ENCODE data around the gene RPS6KA1. TPM values are rescaled to one million over a fixed set of nuclear protein-coding genes. Genes with fewer than 3 reads are reported as not detected.
A peak's percentile ranks its signal among the peaks of the same experiment; 100 is the strongest.

RPS6KA1 gene
- total and polyA plus RNA-seq, 2 experiments from 2014 or later, result 1.2 to 1.7 TPM

GRCh38 chr1:26574018-26574417 is 44.5 kb downstream of the RPS6KA1 start:
- DNase-seq, result no peak
- H3K4me3 ChIP-seq, result no peak overlapping the region
- H3K36me3 ChIP-seq (ENCODE audit: low read depth), result no peaks in the 10 kb centered on the region
- no peaks in the 10 kb centered on the region for H4K20me1 ChIP-seq (ENCODE audit: insufficient read depth)
- no peaks in the 10 kb centered on the region for H3F3A ChIP-seq (ENCODE audit: insufficient read depth)
- H3K79me2 ChIP-seq (ENCODE audit: insufficient read depth), result no peaks in the 10 kb centered on the region
- in situ Hi-C loops (cut with MboI), result no loop called here
- 84 to 87% methylated on average over 13 of the region's 13 CpGs for WGBS, 2 experiments (ENCODE audit: low coverage in 1 of 2, low lambda C conversion rate in 2 of 2, missing lambda C conversion rate in 2 of 2)
- H3K4me1 ChIP-seq (ENCODE audit: insufficient read depth), result peaks cover 6% of the 10 kb centered on the region; the same call in 1 of the 2 replicates
- no peaks in the 10 kb centered on the region for H3K9me3 ChIP-seq (ENCODE audit: low read depth)
- no peak for TF ChIP-seq EZH2phosphoT487 (IDR thresholded peaks at IDR 0.05; ENCODE audit: insufficient read depth, low read depth)
- H3K27ac ChIP-seq, result no peak overlapping the region
- H3K4me2 ChIP-seq (ENCODE audit: unreplicated experiment), result no peak overlapping the region
- H3K9me2 ChIP-seq (ENCODE audit: insufficient read depth), result no peaks in the 10 kb centered on the region
- H2AFZ ChIP-seq, result no peak overlapping the region
- H3K9ac ChIP-seq, result no peak overlapping the region
- no peaks in the 10 kb centered on the region for H3K27me3 ChIP-seq (replicated peaks; ENCODE audit: insufficient read depth)

DNA sequence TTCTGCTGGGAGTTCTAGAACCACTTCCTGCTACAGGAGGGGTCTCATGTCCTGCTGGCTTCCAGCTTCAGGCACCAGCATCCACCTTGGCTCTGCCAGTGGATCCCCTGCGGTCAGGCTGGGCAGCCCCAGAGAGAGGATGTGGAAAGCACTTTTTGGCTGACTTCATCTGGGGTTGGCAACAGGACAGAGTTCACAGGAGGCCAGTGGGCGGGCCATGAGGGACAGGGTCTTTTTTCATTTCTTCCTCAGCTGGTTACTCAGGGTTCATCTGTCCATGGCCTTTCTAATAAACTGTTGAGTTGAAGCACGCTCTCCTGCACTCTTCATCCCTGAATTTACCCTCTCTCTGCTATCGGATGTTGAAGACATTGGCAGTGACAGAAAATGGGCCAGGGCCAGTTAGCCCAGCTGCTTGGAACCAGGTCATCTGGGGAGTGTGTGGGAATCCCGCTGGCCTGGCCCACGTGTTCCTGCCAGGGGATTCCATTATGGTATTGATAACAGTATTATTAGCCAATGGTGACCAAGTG is 45.2 kb downstream of the RPS6KA1 start:
- Histone ChIP-seq H3K4me1 (ENCODE audit: insufficient read depth) (peaks cover 6% of the 10 kb centered on the region; the same call in 1 of the 2 replicates), H3K9me3 (ENCODE audit: low read depth) (no peaks in the 10 kb centered on the region), H3K9me2 (ENCODE audit: insufficient read depth) (no peaks in the 10 kb centered on the region), H2AFZ (no peak overlapping the region), H3K27ac (no peak overlapping the region), H3K36me3 (ENCODE audit: low read depth) (no peaks in the 10 kb centered on the region), H3F3A (ENCODE audit: insufficient read depth) (no peaks in the 10 kb centered on the region), H4K20me1 (ENCODE audit: insufficient read depth) (no peaks in the 10 kb centered on the region), H3K4me2 (ENCODE audit: unreplicated experiment) (no peak overlapping the region), H3K4me3 (no peak overlapping the region), H3K27me3 (replicated peaks; ENCODE audit: insufficient read depth) (no peaks in the 10 kb centered on the region), H3K79me2 (ENCODE audit: insufficient read depth) (no peaks in the 10 kb centered on the region), H3K9ac (no peak overlapping the region)
- in situ Hi-C loops (cut with MboI), result no loop called here
- 52 to 58% methylated on average over 6 of the region's 6 CpGs for WGBS, 2 experiments (ENCODE audit: low coverage in 1 of 2, low lambda C conversion rate in 2 of 2, missing lambda C conversion rate in 2 of 2)
- TF ChIP-seq EZH2 (IDR thresholded peaks at IDR 0.05; ENCODE audit: insufficient read depth, poor library complexity, severe bottlenecking) (no peak), EZH2phosphoT487 (IDR thresholded peaks at IDR 0.05; ENCODE audit: insufficient read depth, low read depth) (no peak)
- DNase-seq, result peak; percentile 34

- Histone ChIP-seq H3K79me2 (ENCODE audit: insufficient read depth) (no peaks in the 10 kb centered on the region), H3K27me3 (replicated peaks; ENCODE audit: insufficient read depth) (no peaks in the 10 kb centered on the region), H3K4me2 (ENCODE audit: unreplicated experiment) (no peak overlapping the region), H4K20me1 (ENCODE audit: insufficient read depth) (no peaks in the 10 kb centered on the region), H3F3A (ENCODE audit: insufficient read depth) (no peaks in the 10 kb centered on the region), H3K9me2 (ENCODE audit: insufficient read depth) (no peaks in the 10 kb centered on the region), H3K4me3 (no peak overlapping the region), H3K4me1 (ENCODE audit: insufficient read depth) (peaks cover 6% of the 10 kb centered on the region; the same call in 1 of the 2 replicates), H2AFZ (no peak overlapping the region), H3K36me3 (ENCODE audit: low read depth) (no peaks in the 10 kb centered on the region), H3K27ac (no peak overlapping the region), H3K9me3 (ENCODE audit: low read depth) (no peaks in the 10 kb centered on the region), H3K9ac (no peak overlapping the region)
- 80 to 88% methylated on average over 3 of the region's 3 CpGs for WGBS, 2 experiments (ENCODE audit: low coverage in 1 of 2, low lambda C conversion rate in 2 of 2, missing lambda C conversion rate in 2 of 2)
- DNase-seq, result no peak
- TF ChIP-seq EZH2 (IDR thresholded peaks at IDR 0.05; ENCODE audit: insufficient read depth, poor library complexity, severe bottlenecking) (no peak), EZH2phosphoT487 (IDR thresholded peaks at IDR 0.05; ENCODE audit: insufficient read depth, low read depth) (no peak)
- in situ Hi-C loops (cut with MboI), result no loop called here
Measured at GRCh38 chr1:26575348-26575747, 45.8 kb downstream of the RPS6KA1 start.

- Histone ChIP-seq H3K79me2 (ENCODE audit: insufficient read depth) (no peaks in the 10 kb centered on the region), H3K27ac (no peak overlapping the region), H3K4me3 (no peak overlapping the region), H2AFZ (no peak overlapping the region), H3K27me3 (replicated peaks; ENCODE audit: insufficient read depth) (no peaks in the 10 kb centered on the region), H3F3A (ENCODE audit: insufficient read depth) (peaks cover 20% of the 10 kb centered on the region), H3K4me1 (ENCODE audit: insufficient read depth) (peaks cover 28% of the 10 kb centered on the region), H3K9me2 (ENCODE audit: insufficient read depth) (no peaks in the 10 kb centered on the region), H3K4me2 (ENCODE audit: unreplicated experiment) (no peak overlapping the region), H3K9me3 (ENCODE audit: low read depth) (no peaks in the 10 kb centered on the region), H3K36me3 (ENCODE audit: low read depth) (no peaks in the 10 kb centered on the region), H3K9ac (no peak overlapping the region), H4K20me1 (ENCODE audit: insufficient read depth) (no peaks in the 10 kb centered on the region)
- in situ Hi-C loops (cut with MboI), result no loop called here
- no peak for DNase-seq
- WGBS, 2 experiments (ENCODE audit: low coverage in 1 of 2, low lambda C conversion rate in 2 of 2, missing lambda C conversion rate in 2 of 2), result 74 to 84% methylated on average over 4 of the region's 4 CpGs
- no peak for TF ChIP-seq EZH2phosphoT487 (IDR thresholded peaks at IDR 0.05; ENCODE audit: insufficient read depth, low read depth)
- TF ChIP-seq EZH2 (IDR thresholded peaks at IDR 0.05; ENCODE audit: insufficient read depth, poor library complexity, severe bottlenecking), result no peak
Measured at GRCh38 chr1:26578167-26578566, 48.6 kb downstream of the RPS6KA1 start.

DNA sequence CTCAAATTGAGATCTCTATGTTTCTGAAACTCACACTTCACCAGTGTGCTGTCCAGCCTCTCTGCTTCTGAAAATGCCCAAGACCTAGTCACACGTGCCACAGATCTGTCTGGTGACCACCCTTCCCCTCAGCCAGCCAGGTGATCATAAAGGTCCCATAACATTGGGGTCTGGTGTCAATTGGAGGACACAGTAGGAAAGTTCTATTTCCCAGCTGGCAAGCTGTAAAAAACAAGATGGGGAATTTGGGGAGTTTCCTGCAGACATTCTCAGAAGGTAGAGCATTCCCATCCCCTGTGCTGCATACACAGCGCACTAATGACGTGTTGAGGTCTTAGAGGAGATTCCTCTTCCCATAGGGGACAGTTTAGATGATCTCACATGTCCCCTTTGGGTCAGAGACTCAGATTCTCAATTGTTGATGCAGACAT is 50.1 kb downstream of the RPS6KA1 start:
- H4K20me1 ChIP-seq (ENCODE audit: insufficient read depth), result no peaks in the 10 kb centered on the region
- H3K4me2 ChIP-seq (ENCODE audit: unreplicated experiment), result no peak overlapping the region
- H3K9me2 ChIP-seq (ENCODE audit: insufficient read depth), result no peaks in the 10 kb centered on the region
- in situ Hi-C loops (cut with MboI), result no loop called here
- no peak overlapping the region for H3K4me3 ChIP-seq
- peaks cover 31% of the 10 kb centered on the region for H3F3A ChIP-seq (ENCODE audit: insufficient read depth)
- peaks cover 37% of the 10 kb centered on the region for H3K4me1 ChIP-seq (ENCODE audit: insufficient read depth)
- H3K79me2 ChIP-seq (ENCODE audit: insufficient read depth), result no peaks in the 10 kb centered on the region
- H3K36me3 ChIP-seq (ENCODE audit: low read depth), result no peaks in the 10 kb centered on the region
- H3K27ac ChIP-seq, result no peak overlapping the region
- no peak overlapping the region for H3K9ac ChIP-seq
- no peak overlapping the region for H2AFZ ChIP-seq
- WGBS, 2 experiments (ENCODE audit: low coverage in 1 of 2, low lambda C conversion rate in 2 of 2, missing lambda C conversion rate in 2 of 2), result 70 to 72% methylated on average over 3 of the region's 3 CpGs
- no peak for DNase-seq
- H3K9me3 ChIP-seq (ENCODE audit: low read depth), result no peaks in the 10 kb centered on the region
- H3K27me3 ChIP-seq (replicated peaks; ENCODE audit: insufficient read depth), result no peaks in the 10 kb centered on the region
- TF ChIP-seq EZH2 (IDR thresholded peaks at IDR 0.05; ENCODE audit: insufficient read depth, poor library complexity, severe bottlenecking) (no peak), EZH2phosphoT487 (IDR thresholded peaks at IDR 0.05; ENCODE audit: insufficient read depth, low read depth) (no peak)

Measured in GM23248 (cell line).